T-cell (primary cell): ENCODE data around the gene ITPRIP. TPM values are rescaled to one million over a fixed set of nuclear protein-coding genes. Genes with fewer than 3 reads are reported as not detected.

Experiments
- ATAC-seq, 4 experiments: fragments of 200-7000 bp in 3 of 4; fragments of 150-1000 bp in 1 of 4; cut with Tn5 transposase; replicated peaks in 1 of 4; 1 replicate in 3 of 4; 2 replicates in 1 of 4; pipeline ENCODE4 v1.10.0; 2021; ENCODE audit warnings: moderate library complexity in 3 of 4, mild to moderate bottlenecking in 2 of 4, moderate number of reproducible peaks in 1 of 4
- CTCF ChIA-PET, 2 donors: fragments of 300-600 bp; sonication (Branson Sonifier 250); formaldehyde crosslinking; loops; one replicate each; lab custom pipeline; 2022; ENCODE audit warnings: antibody characterized with exemption in 2 of 2; lab: Charles Lee
- POLR2A ChIA-PET, 2 donors: fragments of 300-600 bp; sonication (Branson Sonifier 250); formaldehyde crosslinking; loops; one replicate each; lab custom pipeline; 2022; ENCODE audit warnings: antibody characterized with exemption in 2 of 2; lab: Charles Lee
- DNase-seq, 35 experiments: peaks; one replicate each; pipeline versions ENCODE4 v3.0.0 to v3.0.0-alpha.2; 2013 to 2023
- H3K27ac ChIP-seq: one replicate; pipeline ENCODE4 v1.5.1; 2013; ENCODE audit warnings: low read length
- H3K27me3 ChIP-seq, 2 experiments: replicated peaks in 1 of 2; 1 replicate in 1 of 2; 2 replicates in 1 of 2; pipeline versions ENCODE4 v1.6.1 to v1.7.0; 2013; ENCODE audit warnings: low read length in 1 of 2, mixed read lengths in 1 of 2; ENCODE audit not compliant: control insufficient read depth in 2 of 2, insufficient read depth in 2 of 2; ENCODE audit errors: extremely low read depth in 1 of 2
- H3K36me3 ChIP-seq, 2 donors: 1 replicate in 1 of 2; 2 replicates in 1 of 2; pipeline versions ENCODE4 v1.6.1 to v1.7.0; 2013; ENCODE audit warnings: low read length in 1 of 2; ENCODE audit not compliant: control insufficient read depth in 2 of 2, insufficient read depth in 1 of 2; ENCODE audit errors: extremely low read depth in 1 of 2
- H3K4me1 ChIP-seq, 2 experiments: 1 replicate in 1 of 2; 2 replicates in 1 of 2; pipeline versions ENCODE4 v1.6.1 to v1.7.0; 2013; ENCODE audit warnings: low read length in 2 of 2, mixed read lengths in 1 of 2; ENCODE audit not compliant: insufficient read depth in 2 of 2, control insufficient read depth in 1 of 2; ENCODE audit errors: extremely low read depth in 1 of 2
- H3K4me3 ChIP-seq, 2 donors: 1 replicate in 1 of 2; 2 replicates in 1 of 2; pipeline versions ENCODE4 v1.5.1 to v1.7.0; 2013; ENCODE audit warnings: mild to moderate bottlenecking in 2 of 2, low read length in 1 of 2, moderate library complexity in 1 of 2; ENCODE audit not compliant: control insufficient read depth in 1 of 2; ENCODE audit errors: extremely low read depth in 1 of 2
- H3K9me3 ChIP-seq: 2 replicates; pipeline ENCODE4 v1.7.0; 2013
- H3K27ac Mint-ChIP-seq, 2 donors: one replicate each; pipeline ENCODE4 v1.8.0; 2020 to 2021; ENCODE audit warnings: mild to moderate bottlenecking in 2 of 2, mixed read lengths in 2 of 2
- H3K27me3 Mint-ChIP-seq, 2 donors: one replicate each; pipeline ENCODE4 v1.8.0; 2021 to 2022; ENCODE audit warnings: mixed read lengths in 2 of 2
- H3K36me3 Mint-ChIP-seq: one replicate; pipeline ENCODE4 v1.8.0; 2021; ENCODE audit warnings: mixed read lengths
- H3K4me1 Mint-ChIP-seq, 3 donors: one replicate each; pipeline ENCODE4 v1.8.0; 2020 to 2022; ENCODE audit warnings: mixed read lengths in 3 of 3, mild to moderate bottlenecking in 1 of 3
- H3K4me3 Mint-ChIP-seq, 3 donors: one replicate each; pipeline ENCODE4 v1.8.0; 2020 to 2022; ENCODE audit warnings: mild to moderate bottlenecking in 3 of 3, mixed read lengths in 3 of 3, moderate library complexity in 3 of 3
- H3K9me3 Mint-ChIP-seq, 3 donors: one replicate each; pipeline ENCODE4 v1.8.0; 2020 to 2022; ENCODE audit warnings: mixed read lengths in 3 of 3
- WGBS: methylation state at CpG from one replicate; pipeline ENCODE4 v1.1.5; 2013; ENCODE audit warnings: missing lambda C conversion rate; ENCODE audit not compliant: insufficient coverage; 5-methylcytosine and 5-hydroxymethylcytosine counted together
- total RNA-seq, 35 experiments: library from RNA in 6 of 35; stranded (reverse) in 6 of 35; fragments of 120-200 nt in 1 of 35; gene quantifications; one replicate each; pipeline versions ENCODE4 v1.2.1 to v1.2.4 and lab custom pipeline; 2013 to 2026

ITPRIP gene
- total RNA-seq, 5 donors from 2014 or later (not counting 1 experiment from before 2014, with no cell fraction given), result 16.9 to 98.5 (median 25.0) TPM

GRCh38 chr10:104300002-104300735 lies 38.1 kb downstream of the ITPRIP start:
- ATAC-seq (peak in 2 of 4 experiments; percentile 25 to 76), DNase-seq (peak in 11 of 35 experiments; percentile 19 to 65 (median 32))
- Histone ChIP-seq H3K9me3 (no peaks in the 10 kb centered on the region), H3K36me3 (no peaks in the 10 kb centered on the region), H3K4me1 (peaks cover 30 to 34% of the 10 kb centered on the region in 2 experiments), H3K4me3 (no peak overlapping the region), H3K27ac (no peak overlapping the region), H3K27me3 (peaks cover 0 to 9% of the 10 kb centered on the region in 2 experiments)
- WGBS, result 84% methylated on average over 6 of the region's 12 CpGs
- Mint-ChIP-seq H3K36me3 (no peaks in the 10 kb centered on the region), H3K4me1 (peaks cover 41 to 49% (median 48%) of the 10 kb centered on the region in 3 donors), H3K9me3 (no peaks in the 10 kb centered on the region), H3K27me3 (peaks cover 0 to 11% of the 10 kb centered on the region in 2 donors), H3K27ac (peak overlapping the region in 1 of 2 donors; percentile 80), H3K4me3 (peak overlapping the region in 1 of 3 donors; percentile 72)
- POLR2A ChIA-PET, result no interaction called here
- CTCF ChIA-PET, result interaction anchor here (0.8 to 1.3 kb wide), 4 partner anchors 11 to 50 kb away, joined by 3 read pairs; no protein-coding TSS in a partner anchor

- H3K9me3 Mint-ChIP-seq, result no peaks in the 10 kb centered on the region
- POLR2A ChIA-PET, result interaction anchor here in 1 of 2 donors (0.8 kb wide), 1 partner anchor 53 kb away, joined by 3 read pairs; no protein-coding TSS in a partner anchor
These were observed 39.0 kb downstream of the ITPRIP start for GRCh38 chr10:104299031-104299904.

GRCh38 chr10:104297697-104298660 lies 40.3 kb downstream of the ITPRIP start:
- 66% methylated on average over 11 of the region's 17 CpGs for WGBS
- peaks cover 13 to 20% of the 10 kb centered on the region in 2 experiments for H3K4me1 ChIP-seq
- no peak overlapping the region for H3K27ac ChIP-seq
- no peaks in the 10 kb centered on the region for H3K9me3 ChIP-seq
- Mint-ChIP-seq H3K4me1 (peaks cover 22 to 31% (median 28%) of the 10 kb centered on the region in 3 donors), H3K4me3 (no peak overlapping the region), H3K27ac (no peak overlapping the region), H3K27me3 (peaks cover 0 to 11% of the 10 kb centered on the region in 2 donors), H3K9me3 (no peaks in the 10 kb centered on the region), H3K36me3 (no peaks in the 10 kb centered on the region)
- POLR2A ChIA-PET, result interaction anchor here in 1 of 2 donors (0.8 kb wide), 1 partner anchor 54 kb away, joined by 3 read pairs; no protein-coding TSS in a partner anchor
- H3K36me3 ChIP-seq, result no peaks in the 10 kb centered on the region
- peak in 1 of 4 experiments; percentile 17 for ATAC-seq
- CTCF ChIA-PET, result interaction anchor here (0.6 to 1.2 kb wide), 4 partner anchors 8 to 34 kb away, joined by 3 to 7 read pairs (median 3); no protein-coding TSS in a partner anchor
- no peak overlapping the region for H3K4me3 ChIP-seq
- peak in 15 of 35 experiments; percentile 20 to 53 (median 36) for DNase-seq
- H3K27me3 ChIP-seq, result peaks cover 0 to 9% of the 10 kb centered on the region in 2 experiments

More at GRCh38 chr10:104299031-104299904, 39.0 kb downstream of the ITPRIP start:
- DNase-seq, result no peak
- 75% methylated on average over 11 of the region's 13 CpGs for WGBS
- H3K4me3 ChIP-seq, result no peak overlapping the region
- CTCF ChIA-PET, result interaction anchor here (0.8 to 1.3 kb wide), 5 partner anchors 10 to 37 kb away, joined by 3 read pairs; no protein-coding TSS in a partner anchor
- peaks cover 0 to 9% of the 10 kb centered on the region in 2 experiments for H3K27me3 ChIP-seq
- H3K36me3 Mint-ChIP-seq, result no peaks in the 10 kb centered on the region
- ATAC-seq, result no peak
- no peak overlapping the region for H3K27ac Mint-ChIP-seq
- no peak overlapping the region for H3K4me3 Mint-ChIP-seq
- no peaks in the 10 kb centered on the region for H3K36me3 ChIP-seq
- H3K4me1 ChIP-seq, result peaks cover 25% of the 10 kb centered on the region in 2 experiments
- peaks cover 0 to 11% of the 10 kb centered on the region in 2 donors for H3K27me3 Mint-ChIP-seq
- H3K9me3 ChIP-seq, result no peaks in the 10 kb centered on the region
- H3K4me1 Mint-ChIP-seq, result peaks cover 34 to 40% (median 39%) of the 10 kb centered on the region in 3 donors
- H3K27ac ChIP-seq, result no peak overlapping the region

- ATAC-seq (no peak), DNase-seq (no peak)
- Histone ChIP-seq H3K27ac (no peak overlapping the region), H3K36me3 (no peaks in the 10 kb centered on the region), H3K9me3 (no peaks in the 10 kb centered on the region), H3K4me1 (peaks cover 13 to 20% of the 10 kb centered on the region in 2 experiments), H3K4me3 (no peak overlapping the region), H3K27me3 (peaks cover 0 to 9% of the 10 kb centered on the region in 2 experiments)
- POLR2A ChIA-PET, result interaction anchor here in 1 of 2 donors (0.7 kb wide), 1 partner anchor 1338 kb away, joined by 10 read pairs; no protein-coding TSS in a partner anchor
- Mint-ChIP-seq H3K4me1 (peaks cover 21 to 31% (median 24%) of the 10 kb centered on the region in 3 donors), H3K4me3 (no peak overlapping the region), H3K27me3 (peaks cover 0 to 11% of the 10 kb centered on the region in 2 donors), H3K9me3 (no peaks in the 10 kb centered on the region), H3K36me3 (no peaks in the 10 kb centered on the region), H3K27ac (no peak overlapping the region)
- WGBS, result 94% methylated on average over 10 of the region's 10 CpGs
- CTCF ChIA-PET, result interaction anchor here (6.1 to 9.4 kb wide), 2 partner anchors 55 kb away, joined by 85 to 167 read pairs; partner anchors contain the start of gene CFAP58 (in 2 of the 2)
These were observed 41.4 kb downstream of the ITPRIP start for GRCh38 chr10:104296687-104297436.

GRCh38 chr10:104293781-104294321 lies 44.4 kb downstream of the ITPRIP start:
- H3K4me3 ChIP-seq, result no peak overlapping the region
- no peaks in the 10 kb centered on the region for H3K9me3 ChIP-seq
- Mint-ChIP-seq H3K27me3 (peaks cover 12 to 14% of the 10 kb centered on the region in 2 donors), H3K4me3 (no peak overlapping the region), H3K9me3 (no peaks in the 10 kb centered on the region), H3K4me1 (peaks cover 5 to 8% (median 5%) of the 10 kb centered on the region in 3 donors), H3K27ac (no peak overlapping the region), H3K36me3 (no peaks in the 10 kb centered on the region)
- DNase-seq, result no peak
- H3K36me3 ChIP-seq, result no peaks in the 10 kb centered on the region
- peaks cover 0 to 21% of the 10 kb centered on the region in 2 experiments for H3K27me3 ChIP-seq
- ChIA-PET CTCF (interaction anchor here (1.5 to 9.4 kb wide), 7 partner anchors 12 to 58 kb away, joined by 5 to 167 read pairs (median 46); partner anchors contain the start of gene CFAP58 (in 2 of the 2)), POLR2A (interaction anchor here in 1 of 2 donors (0.7 kb wide), 1 partner anchor 58 kb away, joined by 15 read pairs; no protein-coding TSS in a partner anchor)
- no peak overlapping the region for H3K27ac ChIP-seq
- H3K4me1 ChIP-seq, result peaks cover 2 to 7% of the 10 kb centered on the region in 2 experiments
- ATAC-seq, result no peak
- 100% methylated on average over 2 of the region's 5 CpGs for WGBS
